HepG2 (cell line): Measurements from ENCODE around the gene PLB1. TPM values are rescaled to one million over a fixed set of nuclear protein-coding genes. Genes with fewer than 3 reads are reported as not detected.

ENCODE experiments used
- ATAC-seq: fragments of 200-7000 bp; cut with Tn5 transposase; 3 replicates; pipeline ENCODE4 v1.9.1; 2020; ENCODE audit warnings: mild to moderate bottlenecking, moderate library complexity
- BruUV-seq: library from RNA; stranded (reverse); fragments of 400-500 nt; replicated peaks from 2 replicates; lab custom pipeline; 2021; lab: Mats Ljungman, UMichigan
- CTCF ChIA-PET: fragments of 300-600 bp; formaldehyde crosslinking; extraction: SDS; loops from one replicate; lab custom pipeline; 2021; ENCODE audit warnings: low total read pairs, inconsistent platforms, low intra/inter-chr PET ratio; lab: Yijun Ruan, JAX
- POLR2A ChIA-PET: fragments of 350-600 bp; sonication (Branson Sonifier 250); formaldehyde crosslinking; loops from one replicate; lab custom pipeline; 2020; ENCODE audit warnings: antibody characterized with exemption, inconsistent platforms; lab: Yijun Ruan, JAX
- DNase-seq: peaks from one replicate; pipeline ENCODE4 v3.0.0-alpha.2; 2015; ENCODE audit warnings: low spot score
- FAIRE-seq: peaks from 3 replicates; lab custom pipeline; 2011; peaks lifted over from hg19 to GRCh38; lab: Jason Lieb, UNC
- H2AFZ ChIP-seq: one replicate; pipeline ENCODE4 v1.6.1; 2011; ENCODE audit warnings: low read length, inconsistent platforms
- H3K27ac ChIP-seq: fragments of 300-600 bp; 3 replicates; pipeline ENCODE4 v1.8.0; 2011; ENCODE audit warnings: mixed run types, mild to moderate bottlenecking, mixed read lengths, low read length, inconsistent platforms; ENCODE audit not compliant: insufficient read depth; ENCODE audit errors: extremely low read length
- H3K27me3 ChIP-seq, 2 experiments: fragments of 200-600 bp in 1 of 2; 2 replicates in 1 of 2; 3 replicates in 1 of 2; pipeline versions ENCODE4 v1.6.0 to v1.8.0; 2011; ENCODE audit warnings: low read length in 2 of 2, mild to moderate bottlenecking in 2 of 2, moderate library complexity in 2 of 2, inconsistent platforms in 1 of 2; ENCODE audit not compliant: insufficient read depth in 2 of 2, control insufficient read depth in 1 of 2
- H3K36me3 ChIP-seq, 2 experiments: fragments of 200-600 bp in 1 of 2; replicated peaks in 1 of 2; 2 replicates in 1 of 2; 3 replicates in 1 of 2; pipeline versions ENCODE4 v1.5.1 to v1.8.0; 2011; ENCODE audit warnings: low read length in 2 of 2, inconsistent platforms in 1 of 2; ENCODE audit not compliant: insufficient read depth in 2 of 2, control insufficient read depth in 1 of 2
- H3K4me1 ChIP-seq: 2 replicates; pipeline ENCODE4 v1.5.1; 2012; ENCODE audit warnings: low read length, inconsistent platforms; ENCODE audit not compliant: insufficient read depth
- H3K4me2 ChIP-seq: 2 replicates; pipeline ENCODE4 v1.6.0; 2011; ENCODE audit warnings: low read depth, low read length, inconsistent platforms
- H3K4me3 ChIP-seq, 3 experiments: fragments of 200-600 bp in 1 of 3; sonication (generic), shearing (Covaris generic) in 1 of 3; replicated peaks in 1 of 3; 2 replicates each; pipeline ENCODE4 v1.5.1; 2011 to 2016; ENCODE audit warnings: low read length in 3 of 3, inconsistent platforms in 2 of 3, low read depth in 2 of 3, mild to moderate bottlenecking in 2 of 3, control low read depth in 1 of 3, mixed read lengths in 1 of 3; ENCODE audit not compliant: insufficient read depth in 1 of 3
- H3K79me2 ChIP-seq: one replicate; pipeline ENCODE4 v1.6.1; 2011; ENCODE audit warnings: low read length, inconsistent platforms; ENCODE audit not compliant: insufficient read depth
- H3K9ac ChIP-seq: 2 replicates; pipeline ENCODE4 v1.6.0; 2011; ENCODE audit warnings: mild to moderate bottlenecking, low read depth, low read length, inconsistent platforms; ENCODE audit not compliant: insufficient read depth
- H3K9me3 ChIP-seq: 2 replicates; pipeline ENCODE4 v1.5.1; 2012; ENCODE audit warnings: mild to moderate bottlenecking, low read length
- H4K20me1 ChIP-seq: 2 replicates; pipeline ENCODE4 v1.6.0; 2011; ENCODE audit warnings: inconsistent platforms, mild to moderate bottlenecking, low read length, moderate library complexity; ENCODE audit not compliant: insufficient read depth
- AKNA ChIP-seq: sonication (generic); formaldehyde crosslinking; IDR thresholded peaks from 2 replicates; pipeline ENCODE4 v1.4.0; 2020; ENCODE audit warnings: missing genetic modification reagents, borderline replicate concordance
- CAMTA2 ChIP-seq: sonication (generic); formaldehyde crosslinking; IDR thresholded peaks from 2 replicates; pipeline ENCODE4 v1.4.0; 2020; ENCODE audit warnings: mild to moderate bottlenecking, missing genetic modification reagents, borderline replicate concordance
- CBX1 ChIP-seq: IDR thresholded peaks from one replicate; pipeline ENCODE4 v1.6.1; 2016; ENCODE audit warnings: antibody characterized with exemption, low read depth
- CREB3 ChIP-seq: sonication (generic); formaldehyde crosslinking; IDR thresholded peaks from 2 replicates; pipeline ENCODE4 v1.5.0; 2020; ENCODE audit warnings: missing genetic modification reagents
- HMGA1 ChIP-seq: sonication (generic); formaldehyde crosslinking; conservative IDR thresholded peaks from 2 replicates; pipeline ENCODE4 v1.4.0; 2020; ENCODE audit warnings: missing genetic modification reagents
- HNF4A ChIP-seq: sonication (generic); formaldehyde crosslinking; IDR thresholded peaks from 2 replicates; pipeline ENCODE4 v1.4.0; 2020; ENCODE audit warnings: missing genetic modification reagents
- LCORL ChIP-seq, 2 experiments: fragments of 450-650 bp in 1 of 2; sonication (generic) in 1 of 2; formaldehyde crosslinking in 1 of 2; IDR thresholded peaks; 2 replicates each; pipeline versions ENCODE4 v1.5.0 to v1.6.1; 2017 to 2020; ENCODE audit warnings: antibody characterized with exemption in 1 of 2, missing genetic modification reagents in 1 of 2
- MED8 ChIP-seq: sonication (generic); formaldehyde crosslinking; IDR thresholded peaks from 2 replicates; pipeline ENCODE4 v1.8.1; 2023; ENCODE audit warnings: mild to moderate bottlenecking, missing genetic modification reagents; ENCODE audit not compliant: insufficient replicate concordance
- MIER3 ChIP-seq: IDR thresholded peaks from 2 replicates; pipeline ENCODE4 v1.6.1; 2016; ENCODE audit warnings: missing compliant biosample characterization, borderline replicate concordance
- SAFB2 ChIP-seq: sonication (generic); formaldehyde crosslinking; IDR thresholded peaks from 2 replicates; pipeline ENCODE4 v1.5.1; 2020; ENCODE audit warnings: missing genetic modification reagents, low read depth, mild to moderate bottlenecking, borderline replicate concordance
- SALL2 ChIP-seq: sonication (generic); formaldehyde crosslinking; IDR thresholded peaks from 2 replicates; pipeline ENCODE4 v1.8.1; 2023; ENCODE audit warnings: mild to moderate bottlenecking, missing genetic modification reagents, inconsistent platforms
- SMAD1 ChIP-seq: sonication (generic); formaldehyde crosslinking; IDR thresholded peaks from 2 replicates; pipeline ENCODE4 v1.4.0; 2020; ENCODE audit warnings: missing genetic modification reagents, low read depth, mild to moderate bottlenecking, borderline replicate concordance
- SNRNP70 ChIP-seq: fragments of 200-400 bp; formaldehyde crosslinking; IDR thresholded peaks from 2 replicates; pipeline ENCODE4 v1.6.1; 2017; ENCODE audit warnings: mild to moderate bottlenecking, low read depth, low read length, moderate library complexity
- TIGD3 ChIP-seq: sonication (generic); formaldehyde crosslinking; IDR thresholded peaks from 2 replicates; pipeline ENCODE4 v1.5.1; 2020; ENCODE audit warnings: mild to moderate bottlenecking, missing genetic modification reagents, borderline replicate concordance
- TOPORS ChIP-seq: sonication (generic); formaldehyde crosslinking; IDR thresholded peaks from 2 replicates; pipeline ENCODE4 v1.8.0; 2023; ENCODE audit warnings: mild to moderate bottlenecking, missing genetic modification reagents
- ZNF557 ChIP-seq: sonication (generic); formaldehyde crosslinking; IDR thresholded peaks from 2 replicates; pipeline ENCODE4 v1.4.0; 2020; ENCODE audit warnings: missing genetic modification reagents
- ZNF703 ChIP-seq: sonication (generic); formaldehyde crosslinking; IDR thresholded peaks from 2 replicates; pipeline ENCODE4 v1.5.1; 2020; ENCODE audit warnings: missing genetic modification reagents, mild to moderate bottlenecking, moderate library complexity, borderline replicate concordance
- ZNF841 ChIP-seq: sonication (generic); formaldehyde crosslinking; IDR thresholded peaks from 2 replicates; pipeline ENCODE4 v1.8.1; 2023; ENCODE audit warnings: missing genetic modification reagents, borderline replicate concordance
- ZSCAN21 ChIP-seq: sonication (generic); formaldehyde crosslinking; IDR thresholded peaks from 2 replicates; pipeline ENCODE4 v1.8.0; 2022; ENCODE audit warnings: mild to moderate bottlenecking, missing genetic modification reagents, moderate library complexity, borderline replicate concordance
- ZSCAN25 ChIP-seq: sonication (generic); formaldehyde crosslinking; IDR thresholded peaks from 2 replicates; pipeline ENCODE4 v1.8.0; 2022; ENCODE audit warnings: mild to moderate bottlenecking, missing genetic modification reagents
- in situ Hi-C: cut with HindIII; loops from 2 replicates; pipeline ENCODE4 v1.10.0; 2017; ENCODE audit warnings: low pct_unique_long_range_greater_than_20kb; ENCODE audit not compliant: extremely low pct_ligation_motif_present
- intact Hi-C: fragments of 100-400 bp; cut with micrococcal nuclease; formaldehyde crosslinking; loops from one replicate; pipeline ENCODE4 v1.10.0; 2022; ENCODE audit not compliant: unreplicated experiment
- polyA plus RNA-seq, 8 experiments: library from polyadenylated mRNA; depleted of rRNA in 3 of 8; stranded (reverse) in 7 of 8; unstranded in 1 of 8; fragments of >200 nt; fragmentation: Illumina TruSeq in 4 of 8; extraction: Trizol in 4 of 8; gene quantifications; 2 replicates each; pipeline versions ENCODE4 v1.2.1 to v1.2.3, GENCODE V29; 2011 to 2016; ENCODE audit warnings: low read depth in 4 of 8, missing spikeins in 1 of 8, mixed read lengths in 1 of 8; ENCODE audit not compliant: insufficient read depth in 1 of 8
- total RNA-seq, 5 experiments: library from RNA; depleted of rRNA; stranded (reverse); fragments of >200 nt; fragmentation: Illumina TruSeq; extraction: Trizol; gene quantifications; 2 replicates each; pipeline ENCODE4 v1.2.3, GENCODE V29; 2016; ENCODE audit warnings: low read depth in 1 of 5

The PLB1 gene
- total and polyA plus RNA-seq, 2 of the 13 experiments (the other 11 are each of a cell fraction or from before 2014, with no cell fraction given) = 0.20 to 1.8 TPM

- no peak for TF ChIP-seq HNF4A (CRISPR knock-in tag)
- TF ChIP-seq MIER3 (CRISPR knock-in tag) = no peak
- TF ChIP-seq SNRNP70 = no peak
- no peak for TF ChIP-seq CREB3
- no peak for TF ChIP-seq HMGA1 (CRISPR knock-in tag)
- TF ChIP-seq LCORL (IDR thresholded peaks at IDR 0.05) = no peak
- no peak for TF ChIP-seq LCORL (CRISPR knock-in tag; IDR thresholded peaks at IDR 0.05)
- TF ChIP-seq TIGD3 = no peak
- TF ChIP-seq ZSCAN21 (CRISPR knock-in tag) = no peak
- no peak for TF ChIP-seq CBX1
- TF ChIP-seq AKNA (CRISPR knock-in tag) = no peak
- TF ChIP-seq SALL2 (CRISPR knock-in tag) = no peak
- no peak for TF ChIP-seq SMAD1 (CRISPR knock-in tag)
- TF ChIP-seq SAFB2 (CRISPR knock-in tag) = no peak
- no peak for TF ChIP-seq ZNF703 (CRISPR knock-in tag)
- no peak for TF ChIP-seq MED8 (CRISPR knock-in tag)
- no peak for TF ChIP-seq ZNF557
- no peak for TF ChIP-seq ZNF841 (CRISPR knock-in tag)
- TF ChIP-seq CAMTA2 (CRISPR knock-in tag) = no peak
- TF ChIP-seq ZSCAN25 = no peak
- TF ChIP-seq TOPORS = no peak
- H3K4me3 ChIP-seq = no peak overlapping the region
- no peak overlapping the region for H3K27ac ChIP-seq
- no peaks in the 10 kb centered on the region for H3K36me3 ChIP-seq
- H3K9me3 ChIP-seq = no peaks in the 10 kb centered on the region
- in situ Hi-C loops (no loop called here), intact Hi-C loops (no loop called here)
- H3K4me2 ChIP-seq = no peak overlapping the region
- no TSS peak for BruUV-seq
- ChIA-PET CTCF (no interaction called here), POLR2A (no interaction called here)
- H3K79me2 ChIP-seq = no peaks in the 10 kb centered on the region
- FAIRE-seq (no peak), DNase-seq (no peak), ATAC-seq (no peak)
- no peaks in the 10 kb centered on the region; a peak in 1 of 5 replicates for H3K27me3 ChIP-seq
- no peak overlapping the region for H3K9ac ChIP-seq
- no peak overlapping the region for H2AFZ ChIP-seq
- H3K4me1 ChIP-seq = peaks cover 26% of the 10 kb centered on the region
- H4K20me1 ChIP-seq = no peaks in the 10 kb centered on the region
These were observed 163.3 kb downstream of the PLB1 start for GRCh38 chr2:28659127-28659526.
